DMS153 (cell line): Measurements from ENCODE around the gene PKMYT1.

Experiments used
- DNase-seq: peaks from one replicate; lab custom pipeline; 2025; lab: John Stamatoyannopoulos, UW

Gene PKMYT1

GRCh38 chr16:2973605-2974318 is 6.5 kb downstream of the PKMYT1 start:
- DNase-seq: no peak

GRCh38 chr16:2973093-2973492 is 7.2 kb downstream of the PKMYT1 start:
- no peak for DNase-seq

GRCh38 chr16:2971985-2972784 is 8.1 kb downstream of the PKMYT1 start:
- DNase-seq: no peak

GRCh38 chr16:2971134-2971984 is 8.9 kb downstream of the PKMYT1 start:
- no peak for DNase-seq

GRCh38 chr16:2970563-2970962 is 9.7 kb downstream of the PKMYT1 start:
- no peak for DNase-seq

GRCh38 chr16:2969545-2970521 is 10.4 kb downstream of the PKMYT1 start:
- DNase-seq: peak; percentile 42

- DNase-seq: peak; percentile 88
Observed at GRCh38 chr16:2968738-2969544, 11.3 kb downstream of the PKMYT1 start, which contains the start of gene PAQR4. PAQR4 (plus strand) TSS chr16:2969348; CDS start chr16:2969675, 327 bp downstream.

- peak; percentile 76 for DNase-seq
Observed at GRCh38 chr16:2968368-2968737, 11.9 kb downstream of the PKMYT1 start.

GRCh38 chr16:2967721-2968161 is 12.5 kb downstream of the PKMYT1 start:
- no peak for DNase-seq

- no peak for DNase-seq
Observed at GRCh38 chr16:2967211-2967631, 13.0 kb downstream of the PKMYT1 start.

GRCh38 chr16:2966808-2967191 is 13.4 kb downstream of the PKMYT1 start:
- DNase-seq: no peak

- no peak for DNase-seq
Observed at GRCh38 chr16:2966043-2966807, 14.0 kb downstream of the PKMYT1 start.

GRCh38 chr16:2964475-2965336 is 15.5 kb downstream of the PKMYT1 start:
- DNase-seq: peak; percentile 60

- peak; percentile 44 for DNase-seq
Observed at GRCh38 chr16:2963723-2964474, 16.3 kb downstream of the PKMYT1 start, which contains the start of gene KREMEN2. KREMEN2 (plus strand) TSS chr16:2964275; CDS start chr16:2964521, 246 bp downstream.

- DNase-seq: no peak
Observed at GRCh38 chr16:2963074-2963722, 17.0 kb downstream of the PKMYT1 start.

- no peak for DNase-seq
Observed at GRCh38 chr16:2962334-2963073, 17.7 kb downstream of the PKMYT1 start.
